Body of pancreas (tissue), 4 donors: Measurements from ENCODE around the gene SLAMF7.

Experiments used
- CTCF ChIP-seq, 7 experiments: fragments of 450-650 bp in 4 of 7; fragments of 200-600 bp in 3 of 7; sonication (generic) in 3 of 7; IDR thresholded peaks; one replicate each; pipeline ENCODE4 v1.5.1; 2016 to 2019; ENCODE audit warnings: antibody characterized with exemption in 7 of 7
- POLR2A ChIP-seq, 3 donors: fragments of 450-650 bp; IDR thresholded peaks; one replicate each; pipeline ENCODE4 v1.6.1; 2016; ENCODE audit warnings: antibody characterized with exemption in 3 of 3, mild to moderate bottlenecking in 2 of 3

GRCh38 chr1:160763993-160764392 is 24.9 kb downstream of the SLAMF7 start:
- TF ChIP-seq CTCF (IDR thresholded peaks at IDR 0.05): no peak
- no peak for TF ChIP-seq POLR2A (IDR thresholded peaks at IDR 0.05)
